Endothelial cell of hepatic sinusoid (primary cell): ENCODE data around the gene LRFN3.
"Not testable (repeated sequence)": the region's sequence is repeated elsewhere in the genome, so short reads cannot be mapped to it uniquely, and the experiment has no call there.

Experiments
- in situ Hi-C: cut with HindIII; loops from 2 replicates; pipeline ENCODE4 v1.10.0; 2017; ENCODE audit warnings: low sequenced_read_pairs

The LRFN3 gene, protein sequence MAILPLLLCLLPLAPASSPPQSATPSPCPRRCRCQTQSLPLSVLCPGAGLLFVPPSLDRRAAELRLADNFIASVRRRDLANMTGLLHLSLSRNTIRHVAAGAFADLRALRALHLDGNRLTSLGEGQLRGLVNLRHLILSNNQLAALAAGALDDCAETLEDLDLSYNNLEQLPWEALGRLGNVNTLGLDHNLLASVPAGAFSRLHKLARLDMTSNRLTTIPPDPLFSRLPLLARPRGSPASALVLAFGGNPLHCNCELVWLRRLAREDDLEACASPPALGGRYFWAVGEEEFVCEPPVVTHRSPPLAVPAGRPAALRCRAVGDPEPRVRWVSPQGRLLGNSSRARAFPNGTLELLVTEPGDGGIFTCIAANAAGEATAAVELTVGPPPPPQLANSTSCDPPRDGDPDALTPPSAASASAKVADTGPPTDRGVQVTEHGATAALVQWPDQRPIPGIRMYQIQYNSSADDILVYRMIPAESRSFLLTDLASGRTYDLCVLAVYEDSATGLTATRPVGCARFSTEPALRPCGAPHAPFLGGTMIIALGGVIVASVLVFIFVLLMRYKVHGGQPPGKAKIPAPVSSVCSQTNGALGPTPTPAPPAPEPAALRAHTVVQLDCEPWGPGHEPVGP

DNA sequence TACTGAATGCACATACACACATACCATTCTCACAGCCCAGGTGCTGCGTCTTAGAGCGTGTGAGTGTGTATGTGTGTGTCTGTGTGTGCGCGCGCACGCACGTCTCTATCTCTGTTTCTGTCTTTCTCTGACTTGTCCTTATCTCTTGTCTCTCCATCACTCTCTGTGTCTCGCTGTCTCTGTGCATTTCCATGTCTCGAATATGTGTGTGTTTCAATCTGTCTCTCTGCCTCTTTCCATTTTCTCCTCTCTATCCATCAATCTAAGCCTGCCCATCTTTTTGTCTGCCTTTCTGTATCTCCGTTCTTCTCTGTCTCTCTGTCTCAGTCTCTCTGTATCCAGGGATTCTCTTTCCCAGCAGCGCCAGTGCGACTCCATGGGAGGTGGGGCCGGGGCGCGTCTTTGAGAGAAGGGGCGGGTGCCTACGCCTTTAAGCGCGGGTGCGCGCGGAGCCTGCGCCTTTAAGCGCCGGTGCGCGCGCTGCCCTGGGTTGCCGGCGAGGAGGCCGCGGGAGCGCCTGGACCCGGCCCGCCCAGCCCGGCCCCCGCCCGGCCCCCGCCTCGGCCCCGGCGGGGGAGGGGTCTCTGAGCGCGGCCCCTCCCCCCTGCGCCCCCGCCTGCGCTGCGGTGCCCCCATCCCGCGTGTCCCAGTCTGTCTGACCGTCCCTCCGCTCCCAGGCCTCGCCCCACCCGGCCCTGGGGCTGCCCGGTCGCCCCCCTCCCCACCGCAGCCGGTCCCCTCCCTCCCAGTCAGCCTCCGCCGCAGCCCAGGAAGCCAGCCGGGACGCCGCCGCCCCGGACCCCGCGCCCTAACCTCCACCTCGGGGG, at the start of gene LRFN3:
TSS of gene LRFN3 (plus strand) at position 464 of the 827 bp plus-strand sequence. CDS start 3,052 bp downstream, outside the sequence.
- in situ Hi-C loops, result no loop called here

DNA sequence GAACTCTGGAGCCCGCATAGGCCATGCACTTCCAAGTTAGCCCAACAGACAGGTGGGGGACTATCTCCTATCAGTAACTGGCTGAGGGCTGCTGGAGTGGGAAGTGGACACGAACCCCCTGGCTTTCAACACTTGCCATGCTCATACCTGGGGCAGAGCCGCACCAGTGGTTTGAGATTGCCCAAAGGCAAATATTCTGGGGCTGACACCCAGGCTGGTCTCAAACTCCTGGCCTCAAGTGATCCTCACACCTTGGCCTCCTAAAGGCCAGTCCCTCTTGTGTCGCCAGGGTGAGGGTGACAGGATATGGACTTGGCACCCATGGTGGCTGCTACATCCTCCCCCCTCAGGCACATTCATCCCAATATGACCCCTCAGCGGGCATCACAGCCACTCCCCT, 49.0 kb upstream of the LRFN3 start:
- in situ Hi-C loops, result no loop called here

DNA sequence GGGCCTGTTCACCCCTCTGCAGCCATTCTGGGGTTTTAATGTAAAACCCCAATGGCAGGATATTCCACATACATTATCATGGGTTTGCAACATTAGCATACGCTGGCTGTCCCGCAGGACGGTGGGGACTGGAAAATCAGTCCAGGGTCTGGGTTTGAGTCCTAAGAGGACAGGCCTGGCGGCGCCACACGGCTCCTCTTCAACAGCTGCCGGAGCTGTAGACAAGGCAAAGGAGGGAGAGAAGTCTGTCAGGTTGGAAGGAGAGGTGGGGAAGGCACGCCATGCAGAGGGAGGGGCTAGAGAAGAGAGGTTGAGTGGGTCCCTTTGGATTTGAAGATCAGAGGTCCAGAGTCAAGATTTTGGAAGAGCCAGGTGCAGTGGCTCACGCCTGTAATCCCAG, 47.8 kb upstream of the LRFN3 start:
- in situ Hi-C loops, result no loop called here

DNA sequence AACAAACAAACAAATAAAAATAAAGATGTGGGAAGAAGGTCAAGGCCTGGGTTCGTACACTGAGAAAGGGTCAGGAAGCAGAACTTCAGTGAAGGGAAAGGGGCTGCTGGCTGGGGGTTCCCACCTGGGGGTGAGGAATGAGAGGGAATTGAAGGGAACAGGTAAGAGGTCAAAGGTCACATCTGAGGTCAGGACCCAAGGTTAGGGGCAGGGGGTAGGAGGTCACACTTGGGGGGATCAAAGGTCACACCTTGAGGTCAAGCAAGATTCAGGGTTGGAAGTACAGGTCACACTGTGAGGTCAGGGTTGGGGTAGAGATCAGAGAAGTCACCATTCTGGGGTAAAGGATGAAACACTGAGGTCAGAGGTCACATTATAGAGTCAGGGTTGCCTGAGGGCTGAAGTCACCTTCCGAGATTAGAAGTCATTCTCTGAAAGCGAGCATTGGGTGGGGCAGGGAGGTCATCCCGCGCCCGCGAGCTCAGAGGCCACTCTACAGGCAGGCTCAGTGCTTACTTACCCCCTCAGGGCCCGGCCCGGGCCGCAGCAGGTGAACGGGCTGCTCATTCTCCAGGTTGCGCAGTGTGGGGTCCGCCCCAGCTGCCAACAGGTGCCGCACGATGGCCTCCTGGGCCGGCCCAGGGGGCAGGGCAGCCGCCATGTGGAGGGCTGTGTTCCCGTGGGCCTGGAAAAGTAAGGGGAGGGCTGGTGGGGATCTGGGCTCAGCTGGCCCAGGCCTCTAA, 46.6 kb upstream of the LRFN3 start:
- in situ Hi-C loops, result no loop called here

DNA sequence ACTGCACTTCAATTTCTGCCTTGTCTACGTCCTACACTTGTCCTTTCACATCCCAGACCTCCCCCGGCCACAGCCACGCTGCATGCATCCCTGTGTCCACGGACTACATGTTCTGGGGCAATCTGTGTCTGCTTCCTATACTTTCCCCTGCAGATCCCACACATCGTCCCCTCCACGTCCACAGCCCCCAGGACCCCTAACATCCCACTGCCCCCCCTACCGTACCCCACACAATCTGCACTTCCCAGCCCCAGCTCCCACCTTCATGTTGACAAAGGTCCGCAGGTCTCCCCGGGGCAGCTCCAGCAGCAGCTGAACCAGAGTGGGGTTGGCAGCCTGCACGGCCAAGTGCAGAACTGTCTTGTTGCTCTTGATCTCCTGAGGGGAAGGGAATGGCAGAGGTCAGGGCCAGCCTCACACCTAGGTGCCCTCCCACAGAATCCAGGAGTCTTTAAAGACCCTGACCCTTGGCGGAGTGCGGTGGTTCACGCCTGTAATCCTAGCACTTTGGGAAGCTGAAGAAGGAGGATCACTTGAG, 46.0 kb upstream of the LRFN3 start:
- in situ Hi-C loops, result no loop called here

GRCh38 chr19:35891819-35892218, 44.4 kb upstream of the LRFN3 start:
- in situ Hi-C loops, result not testable (repeated sequence)

DNA sequence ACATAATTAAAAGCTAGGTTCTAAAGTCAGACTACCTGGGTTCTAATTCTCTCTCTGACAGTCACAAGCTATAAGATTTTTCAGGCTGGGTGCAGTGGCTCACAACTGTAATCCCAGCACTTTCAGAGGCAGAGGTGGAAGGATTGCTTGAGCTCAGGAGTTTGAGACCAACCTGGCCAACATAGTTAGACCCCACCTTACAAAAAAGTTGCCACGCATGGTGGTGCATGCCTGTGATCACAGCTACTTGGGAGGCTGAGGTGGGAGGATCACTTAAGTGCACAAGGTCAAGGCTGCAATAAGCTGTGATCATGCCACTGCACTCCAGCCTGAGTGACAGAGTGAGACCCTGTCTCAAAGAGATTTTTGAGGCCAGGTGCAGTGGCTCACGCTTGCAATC, 41.8 kb upstream of the LRFN3 start:
- in situ Hi-C loops, result no loop called here

- in situ Hi-C loops, result no loop called here
These were observed 40.1 kb upstream of the LRFN3 start for GRCh38 chr19:35895911-35896642.

- in situ Hi-C loops, result no loop called here
These were observed 39.5 kb upstream of the LRFN3 start for GRCh38 chr19:35896643-35897040.

- in situ Hi-C loops, result no loop called here
These were observed 38.3 kb upstream of the LRFN3 start for GRCh38 chr19:35897706-35898451.

DNA sequence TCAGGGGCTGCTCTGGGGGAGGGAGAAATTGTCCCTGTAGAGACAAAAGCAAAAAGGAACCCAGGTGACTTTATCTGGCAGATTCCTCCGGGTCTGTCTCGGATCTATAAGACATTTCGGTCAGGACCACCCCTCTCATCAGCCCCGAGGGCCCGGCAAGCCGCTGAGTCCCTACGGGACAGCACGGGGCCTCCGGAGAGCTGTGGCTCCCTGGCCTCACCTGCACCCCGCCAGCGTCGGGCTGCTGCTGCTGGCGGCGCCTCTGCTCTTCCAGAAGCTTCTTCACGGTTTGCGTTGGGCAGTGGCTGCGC, 37.7 kb upstream of the LRFN3 start:
- in situ Hi-C loops, result no loop called here

DNA sequence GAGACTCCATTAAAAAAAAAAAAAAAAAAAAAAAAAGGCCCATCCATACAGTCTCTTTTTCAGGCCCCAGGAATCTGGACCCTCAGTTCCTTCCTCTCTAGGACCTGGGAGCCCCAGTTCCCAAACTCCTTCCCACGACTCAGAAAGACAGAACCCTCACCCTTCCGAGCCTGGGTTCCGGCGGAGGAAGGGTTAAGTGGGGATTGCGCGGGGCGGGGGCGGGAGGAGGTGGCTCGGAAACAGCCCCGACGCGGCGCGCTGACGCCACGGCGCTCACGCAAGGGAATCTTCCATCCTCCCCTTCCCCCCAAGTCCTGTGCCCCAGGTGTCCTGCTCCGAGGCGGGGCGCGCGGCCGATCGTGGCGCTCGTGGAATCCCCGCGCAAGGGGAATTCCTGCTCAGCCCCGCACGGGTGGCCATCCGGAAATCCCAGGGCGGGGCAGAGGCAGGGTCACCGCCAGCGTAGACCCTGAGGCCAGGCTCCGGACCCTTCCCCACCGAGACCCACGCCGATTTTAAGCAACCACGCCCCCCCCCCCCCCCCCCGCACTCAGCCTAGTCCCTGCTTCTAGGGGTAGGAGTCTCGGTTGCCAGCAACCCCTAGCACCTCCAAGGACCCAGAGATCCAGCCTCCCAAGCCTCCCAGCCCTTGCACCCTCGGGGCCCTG, 36.5 kb upstream of the LRFN3 start:
- in situ Hi-C loops, result loop anchor here (5.0 kb wide), 1 partner anchor 47 kb away; the partner anchor contains the start of gene NPHS1

DNA sequence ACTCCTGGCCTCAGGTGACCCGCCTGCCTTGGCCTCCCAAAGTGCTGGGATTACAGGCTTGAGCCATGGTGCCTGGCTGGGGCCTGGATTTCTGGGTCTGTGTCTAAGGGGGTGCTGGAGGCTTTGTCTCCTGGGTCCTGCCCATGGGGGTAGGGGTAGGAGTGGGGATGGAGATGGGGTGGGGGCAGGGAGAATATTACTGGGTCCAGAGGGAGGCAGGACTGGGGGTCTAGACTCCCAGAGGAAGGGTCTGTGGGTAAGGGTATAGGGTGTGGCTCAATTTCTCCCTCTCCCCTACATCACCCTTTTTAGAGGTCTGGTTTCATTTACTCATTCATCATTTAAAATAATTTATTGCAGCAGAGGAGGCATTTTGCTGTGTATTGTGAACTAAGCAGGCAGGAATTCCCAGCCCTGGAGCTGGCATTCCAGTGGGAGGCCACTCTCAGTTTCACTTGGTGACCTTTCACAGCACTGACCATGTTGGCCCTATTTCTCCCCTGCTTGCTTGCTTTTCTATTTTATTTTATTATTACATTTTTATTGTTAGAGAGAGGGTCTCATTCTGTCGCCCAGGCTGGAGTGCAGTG, 35.0 kb upstream of the LRFN3 start:
- in situ Hi-C loops, result loop anchor here (5.0 kb wide), 1 partner anchor 49 kb away; the partner anchor contains the start of gene NPHS1

GRCh38 chr19:35901854-35902661, 34.1 kb upstream of the LRFN3 start, which contains the start of gene HCST:
Gene HCST, plus strand, starts transcription at chr19:35902529. Its CDS starts 65 bp downstream, at chr19:35902594.
- in situ Hi-C loops, result loop anchor here (5.0 kb wide), 1 partner anchor 50 kb away; the partner anchor contains the start of gene NPHS1

DNA sequence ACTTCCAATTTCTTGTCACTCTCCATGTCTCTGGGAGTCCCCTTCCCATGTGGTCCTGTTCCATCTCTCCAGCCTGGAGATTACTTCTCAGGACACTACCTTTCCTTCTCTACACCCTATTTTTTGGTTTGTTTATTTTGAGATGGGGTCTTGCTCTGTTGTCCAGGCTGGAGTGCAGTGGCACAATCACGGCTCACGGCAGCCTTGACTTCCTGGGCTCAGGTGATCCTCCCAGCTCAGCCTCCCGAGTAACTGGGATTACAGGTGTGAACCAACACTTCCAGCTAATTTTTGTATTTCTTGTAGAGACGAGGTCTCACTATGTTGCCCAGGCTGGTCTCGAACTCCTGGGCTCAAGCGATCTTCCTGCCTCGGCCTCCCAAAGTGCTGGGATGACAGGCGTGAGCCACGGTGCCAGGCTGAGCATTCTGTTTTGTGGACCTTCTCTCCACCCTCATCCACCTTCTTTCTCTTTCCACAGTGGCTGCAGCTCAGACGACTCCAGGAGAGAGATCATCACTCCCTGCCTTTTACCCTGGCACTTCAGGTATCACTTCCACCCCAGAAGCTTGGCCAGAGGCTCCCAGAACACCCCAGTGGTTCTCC, 33.2 kb upstream of the LRFN3 start:
- in situ Hi-C loops, result loop anchor here (5.0 kb wide), 1 partner anchor 51 kb away; the partner anchor contains the start of gene NPHS1

DNA sequence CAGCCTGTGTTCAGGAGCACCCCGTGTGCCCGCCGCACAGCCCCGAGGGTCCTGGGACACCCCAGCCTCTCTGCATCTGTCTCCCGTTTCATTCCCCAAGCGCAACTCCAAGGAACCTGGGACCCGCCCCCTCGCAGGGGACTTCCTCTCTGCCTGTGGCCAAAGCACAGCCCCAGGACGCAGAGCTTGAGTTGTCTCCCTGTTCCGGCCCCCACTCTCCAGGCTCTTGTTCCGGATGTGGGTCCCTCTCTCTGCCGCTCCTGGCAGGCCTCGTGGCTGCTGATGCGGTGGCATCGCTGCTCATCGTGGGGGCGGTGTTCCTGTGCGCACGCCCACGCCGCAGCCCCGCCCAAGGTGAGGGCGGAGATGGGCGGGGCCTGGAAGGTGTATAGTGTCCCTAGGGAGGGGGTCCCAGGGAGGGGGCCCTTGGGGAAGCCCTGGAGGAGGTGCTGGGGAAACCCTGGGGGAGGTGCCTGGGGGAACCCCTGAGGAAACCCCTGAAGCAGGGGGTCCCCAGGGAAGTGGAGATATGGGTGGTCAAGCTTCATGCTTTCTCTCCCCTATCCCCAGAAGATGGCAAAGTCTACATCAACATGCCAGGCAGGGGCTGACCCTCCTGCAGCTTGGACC, 32.5 kb upstream of the LRFN3 start:
- in situ Hi-C loops, result loop anchor here (5.0 kb wide), 1 partner anchor 51 kb away; the partner anchor contains the start of gene NPHS1
